SH-SY5Y (cell line): ENCODE measurements around the gene HYOU1.

ENCODE experiments used
- GATA2 ChIP-seq: IDR thresholded peaks from 2 replicates; pipeline ENCODE4 v1.6.1; 2011; ENCODE audit warnings: mild to moderate bottlenecking, low read depth, low read length
- GATA3 ChIP-seq: IDR thresholded peaks from 2 replicates; pipeline ENCODE4 v1.6.1; 2011; ENCODE audit warnings: low read depth, mild to moderate bottlenecking, low read length, moderate library complexity

HYOU1 gene

GRCh38 chr11:119034813-119035212, 22.2 kb downstream of the HYOU1 start:
- TF ChIP-seq GATA3 (no peak), GATA2 (no peak)

DNA sequence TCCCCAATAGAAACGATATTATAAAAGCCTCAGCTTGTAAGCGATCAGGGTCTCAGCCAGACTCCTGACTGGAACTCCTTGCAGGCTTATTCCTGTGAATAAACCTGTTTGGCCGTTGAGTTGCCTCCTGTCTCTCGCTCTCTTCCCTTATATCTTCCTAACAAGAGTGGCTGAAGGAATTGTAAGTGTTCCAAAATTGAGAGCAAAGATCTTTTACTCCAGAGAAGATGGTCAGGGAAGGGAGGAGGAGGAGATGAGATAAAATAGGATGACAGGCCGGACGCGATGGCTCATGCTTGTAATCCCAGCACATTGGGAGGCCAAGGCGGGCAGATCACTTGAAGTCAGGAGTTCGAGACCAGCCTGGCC, 25.1 kb downstream of the HYOU1 start:
- TF ChIP-seq GATA2 (no peak), GATA3 (no peak)

DNA sequence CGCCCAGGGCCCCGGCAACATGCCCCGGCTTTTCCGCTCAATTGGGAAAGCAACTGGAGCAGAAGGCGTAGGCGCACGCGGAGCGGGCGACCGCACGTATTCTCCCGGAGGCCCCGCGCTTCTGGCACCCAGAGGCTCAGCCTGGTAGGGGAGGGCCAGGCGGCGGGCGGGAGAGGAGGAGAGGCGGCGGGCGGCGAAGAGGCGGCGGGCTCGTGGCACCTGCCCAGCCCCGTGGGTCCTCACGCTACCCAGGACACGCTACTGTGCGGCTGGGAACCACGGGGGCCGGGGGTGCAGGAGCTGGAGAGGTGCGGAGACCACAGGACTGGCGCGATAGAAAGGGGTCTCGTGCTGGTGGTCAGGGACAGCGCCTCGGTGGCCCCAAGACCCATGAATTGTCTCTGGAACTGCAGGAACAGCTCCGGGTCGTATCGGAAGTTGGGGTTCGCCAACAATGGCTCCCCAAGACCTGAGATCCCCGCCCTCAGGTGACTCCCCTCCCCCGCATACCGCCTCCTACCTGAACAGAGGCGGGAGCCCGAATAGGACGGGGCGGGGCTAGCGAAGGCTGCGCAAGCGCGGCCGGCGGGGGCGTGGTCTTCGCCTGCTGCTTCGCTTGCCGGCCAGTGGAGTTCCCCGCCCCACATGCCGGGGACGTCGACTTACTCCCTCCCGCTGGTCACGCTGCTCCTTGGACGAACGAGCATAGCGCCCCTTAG, 26.5 kb downstream of the HYOU1 start, which contains the start of gene SLC37A4:
SLC37A4 (minus strand) TSS at position 549 of the 719 bp plus-strand sequence.
- TF ChIP-seq GATA2 (no peak), GATA3 (no peak)

- TF ChIP-seq GATA3 (no peak), GATA2 (no peak)
These were observed 27.0 kb downstream of the HYOU1 start for GRCh38 chr11:119030029-119030328.

- TF ChIP-seq GATA2 (no peak), GATA3 (no peak)
These were observed 27.5 kb downstream of the HYOU1 start for GRCh38 chr11:119029340-119030028.

GRCh38 chr11:119029069-119029339, 28.0 kb downstream of the HYOU1 start:
- TF ChIP-seq GATA3 = no peak
- TF ChIP-seq GATA2 = no peak

- no peak for TF ChIP-seq GATA3
- TF ChIP-seq GATA2 = no peak
These were observed 28.5 kb downstream of the HYOU1 start for GRCh38 chr11:119028346-119029068.

- TF ChIP-seq GATA2 = no peak
- no peak for TF ChIP-seq GATA3
These were observed 29.3 kb downstream of the HYOU1 start for GRCh38 chr11:119027561-119028345.

- TF ChIP-seq GATA2 = no peak
These were observed 30.0 kb downstream of the HYOU1 start for GRCh38 chr11:119026970-119027369.

GRCh38 chr11:119025978-119026766, 30.8 kb downstream of the HYOU1 start:
- TF ChIP-seq GATA2 (no peak), GATA3 (no peak)

GRCh38 chr11:119025541-119025940, 31.5 kb downstream of the HYOU1 start:
- no peak for TF ChIP-seq GATA2
- TF ChIP-seq GATA3 = no peak

- TF ChIP-seq GATA3 = no peak
- TF ChIP-seq GATA2 = no peak
These were observed 31.9 kb downstream of the HYOU1 start for GRCh38 chr11:119025099-119025473.

DNA sequence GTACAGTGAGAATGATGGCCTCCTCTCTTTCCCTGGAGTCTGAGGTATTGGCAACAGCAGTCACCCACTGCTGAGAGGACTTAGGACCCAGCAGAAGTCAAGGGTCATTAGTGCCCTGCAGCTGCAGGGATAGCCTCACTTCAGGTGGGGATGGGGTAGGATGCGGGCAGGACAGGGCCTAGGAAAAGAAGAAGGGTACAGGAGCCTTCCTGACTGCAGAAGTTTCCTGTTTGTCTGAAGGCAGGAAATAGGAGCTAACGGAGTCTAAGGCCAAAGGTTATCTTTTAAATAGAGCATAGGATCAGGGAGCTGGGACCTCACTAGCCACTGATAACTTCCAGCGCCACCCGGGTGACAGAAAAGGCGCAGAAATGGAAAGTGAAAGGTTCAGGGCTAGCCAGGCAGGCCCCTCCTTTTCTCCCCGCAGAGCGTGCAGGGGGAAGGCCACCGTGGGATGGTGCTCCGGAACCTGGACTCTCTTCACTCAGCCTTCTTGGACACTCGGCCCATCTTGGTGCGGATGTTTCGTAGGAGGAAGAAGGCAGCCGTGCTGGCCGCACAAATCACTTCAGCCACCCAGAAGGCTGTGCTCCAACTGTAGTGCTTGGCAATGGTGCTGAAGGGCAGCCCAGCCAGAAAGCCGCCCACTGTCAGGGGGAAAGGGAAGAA, 32.4 kb downstream of the HYOU1 start:
- TF ChIP-seq GATA2 = no peak
- TF ChIP-seq GATA3 = no peak

GRCh38 chr11:119023741-119024140, 33.3 kb downstream of the HYOU1 start:
- no peak for TF ChIP-seq GATA2
- TF ChIP-seq GATA3 = no peak
